GM18867 (cell line): ENCODE measurements around the gene TECPR1.
"Not testable (repeated sequence)": the region's sequence is repeated elsewhere in the genome, so short reads cannot be mapped to it uniquely, and the experiment has no call there.

ENCODE experiments used
- ATAC-seq: cut with Tn5 transposase; IDR thresholded peaks from one replicate; pipeline ENCODE4 v1.9.1; 2021; ENCODE audit warnings: mild to moderate bottlenecking, moderate library complexity; ENCODE audit not compliant: unreplicated experiment

TECPR1 gene

GRCh38 chr7:98227939-98228338 lies 24.1 kb downstream of the TECPR1 start:
- ATAC-seq = no peak

GRCh38 chr7:98225913-98226614 lies 26.0 kb downstream of the TECPR1 start:
- no peak for ATAC-seq

- ATAC-seq = no peak
Observed at GRCh38 chr7:98224701-98225181, 27.3 kb downstream of the TECPR1 start.

- ATAC-seq = no peak
Observed at GRCh38 chr7:98223898-98224700, 27.9 kb downstream of the TECPR1 start.

DNA sequence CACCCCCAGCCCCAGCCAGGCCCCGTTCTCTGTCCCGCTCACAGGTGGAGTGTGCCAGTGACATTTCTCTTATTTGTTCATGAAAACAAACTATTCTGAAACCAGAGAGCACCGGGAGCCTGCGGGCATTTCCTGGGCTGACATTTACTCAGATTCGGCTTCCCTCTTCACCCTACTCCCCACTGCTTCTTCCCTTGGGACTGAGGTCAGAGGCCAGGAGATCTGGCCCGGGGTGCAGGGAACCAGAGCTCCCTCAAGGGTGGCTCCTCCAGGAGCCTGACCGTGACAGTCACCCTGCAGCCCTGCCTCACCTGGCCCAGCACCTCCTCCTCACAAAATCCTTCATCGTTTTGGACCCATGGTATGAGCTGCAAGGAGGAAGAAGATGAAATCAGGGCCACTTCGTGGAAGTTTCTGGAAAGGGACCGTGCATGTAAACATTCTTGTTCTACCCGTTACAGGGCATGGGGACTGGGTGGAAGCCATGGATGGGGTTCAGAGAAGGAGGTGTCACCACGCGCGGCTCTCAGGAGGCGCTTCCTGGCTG lies 28.6 kb downstream of the TECPR1 start:
- no peak for ATAC-seq

- no peak for ATAC-seq
Observed at GRCh38 chr7:98222533-98223195, 29.4 kb downstream of the TECPR1 start.

DNA sequence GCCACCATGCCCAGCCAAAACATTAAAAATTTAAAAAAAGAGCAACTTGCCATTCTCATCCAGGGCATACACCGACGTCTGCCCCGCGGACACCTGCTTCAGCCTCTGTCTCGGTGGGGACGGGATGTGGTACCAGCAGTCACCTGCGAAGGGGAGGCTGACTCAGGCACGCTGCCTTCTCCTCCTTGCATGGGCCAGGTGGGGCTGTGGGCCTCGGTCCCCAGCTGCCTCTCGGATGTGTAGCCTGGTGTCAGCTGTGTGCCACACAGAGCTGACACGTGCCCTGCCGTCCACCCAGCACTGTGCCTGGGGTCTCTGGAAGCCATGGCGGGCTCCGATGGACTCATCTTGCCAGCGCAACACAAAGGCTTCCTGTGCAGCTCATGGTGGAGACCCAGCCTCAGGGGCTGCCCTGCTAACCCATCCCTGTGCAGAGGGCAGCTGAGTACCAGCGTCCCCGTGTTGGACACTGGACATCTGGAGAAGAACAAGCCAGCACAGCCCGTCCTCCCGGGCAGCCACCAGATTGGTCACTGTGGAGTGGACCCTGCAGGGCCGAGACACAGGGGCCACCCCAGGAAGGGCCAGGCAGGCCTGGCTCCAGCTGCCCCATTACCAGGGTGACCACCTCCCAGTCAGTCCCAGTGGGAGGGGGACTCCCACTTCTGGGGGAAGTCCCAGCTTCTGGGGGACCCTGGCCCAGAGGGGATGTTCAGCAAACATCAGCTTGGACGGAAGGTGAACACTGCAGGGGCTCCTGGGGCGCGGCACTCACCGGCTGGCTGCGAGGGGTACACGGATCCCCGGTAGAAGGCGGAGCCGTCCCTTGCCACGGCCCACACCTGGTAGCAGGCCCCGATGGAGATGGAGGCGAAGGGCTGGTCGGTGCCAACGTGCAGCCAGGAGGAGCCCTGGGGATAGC lies 30.2 kb downstream of the TECPR1 start:
- ATAC-seq = no peak

DNA sequence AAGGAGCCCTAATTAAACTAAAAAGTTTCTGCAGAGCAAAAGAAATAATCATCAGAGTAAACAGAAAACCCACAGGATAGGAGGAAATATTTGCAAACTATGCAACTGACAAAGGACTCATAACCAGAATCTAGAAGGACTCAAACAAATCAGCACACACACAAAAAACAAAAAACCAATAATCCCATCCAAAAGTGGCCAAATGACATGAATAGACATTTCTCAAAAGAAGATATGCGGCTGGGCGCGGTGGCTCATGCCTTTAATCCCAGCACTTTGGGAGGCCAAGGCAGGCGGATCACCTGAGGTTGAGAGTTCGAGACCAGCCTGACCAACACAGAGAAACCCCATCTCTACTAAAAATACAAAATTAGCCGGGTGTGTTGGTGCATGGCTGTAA lies 32.6 kb downstream of the TECPR1 start:
- ATAC-seq = not testable (repeated sequence)

GRCh38 chr7:98217623-98218582 lies 34.1 kb downstream of the TECPR1 start:
- ATAC-seq = no peak

DNA sequence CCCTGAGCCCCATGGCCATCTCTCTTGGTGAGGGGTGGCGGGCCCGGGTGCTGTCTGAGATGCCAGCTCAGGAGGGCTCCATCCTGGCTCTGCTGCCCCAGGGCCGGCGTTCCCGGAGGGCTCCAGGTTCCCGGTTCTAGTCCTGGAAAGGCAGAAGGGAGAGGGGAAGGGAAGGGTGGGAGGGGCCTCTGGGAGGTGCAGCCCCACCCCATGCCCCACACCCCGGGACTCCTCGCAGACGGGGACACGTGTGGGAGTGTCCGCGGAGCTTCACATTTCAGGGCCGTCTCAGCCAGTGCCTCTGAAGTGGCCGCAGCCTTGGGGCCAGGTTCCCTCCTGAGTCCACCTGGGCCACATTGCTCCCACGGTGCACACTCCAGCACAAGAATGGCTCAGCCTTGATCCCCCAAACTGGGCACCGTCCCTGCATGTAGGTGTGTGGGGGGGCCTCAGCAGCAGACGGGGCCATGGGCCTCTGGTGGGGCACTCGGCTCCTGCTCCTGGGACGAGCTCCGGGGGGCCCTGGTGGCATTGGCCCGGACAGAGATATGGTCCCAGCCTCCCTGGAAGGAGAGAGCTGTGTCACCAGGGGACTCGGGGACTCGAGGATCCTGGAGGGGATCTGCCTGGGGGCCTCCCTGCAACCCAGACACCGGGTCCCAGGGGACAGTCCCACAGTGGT lies 35.0 kb downstream of the TECPR1 start:
- ATAC-seq = no peak

DNA sequence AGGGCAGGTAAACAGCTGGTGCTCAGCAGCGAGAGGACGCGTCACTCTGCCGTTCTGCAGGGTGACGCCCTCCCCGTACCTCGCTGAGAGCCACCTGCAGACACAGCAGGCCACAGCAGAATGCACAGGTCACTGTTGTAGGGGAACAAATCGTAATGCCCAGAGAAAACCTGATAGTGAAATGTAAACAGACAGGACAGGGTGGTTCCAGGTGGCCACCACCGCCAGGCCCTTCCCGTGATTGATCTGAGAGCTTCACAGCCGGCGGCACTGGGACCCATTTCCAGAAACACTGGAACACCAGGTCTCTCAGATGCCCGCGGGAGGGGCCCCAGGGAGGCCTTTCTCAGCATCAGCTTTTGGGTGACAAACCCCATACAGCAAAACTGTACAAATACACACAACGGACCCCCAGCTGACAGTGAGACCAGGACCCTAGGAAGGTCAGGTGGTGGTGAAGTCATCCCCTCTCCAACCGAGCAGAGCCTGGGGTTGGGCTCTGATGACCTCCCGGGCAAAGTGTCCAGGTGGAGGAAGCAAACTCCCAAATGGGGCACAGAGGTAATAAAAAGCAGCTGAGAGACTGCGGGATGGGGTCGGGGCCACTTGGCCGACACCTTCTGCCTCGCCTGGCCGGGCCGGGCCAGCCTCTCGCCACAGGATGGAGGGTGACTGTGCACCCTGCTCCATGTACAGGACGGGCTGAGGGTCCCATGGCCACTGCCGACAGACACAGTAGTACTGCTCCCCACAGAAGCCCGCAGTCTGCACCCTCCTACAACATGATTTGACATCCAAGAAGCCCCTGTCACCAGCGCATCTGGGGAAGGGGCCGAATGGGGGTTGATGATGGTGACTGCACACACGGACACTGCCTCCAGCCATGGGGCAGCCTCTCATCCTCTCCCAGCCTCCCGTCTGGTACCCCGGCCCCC lies 36.2 kb downstream of the TECPR1 start:
- ATAC-seq = no peak

DNA sequence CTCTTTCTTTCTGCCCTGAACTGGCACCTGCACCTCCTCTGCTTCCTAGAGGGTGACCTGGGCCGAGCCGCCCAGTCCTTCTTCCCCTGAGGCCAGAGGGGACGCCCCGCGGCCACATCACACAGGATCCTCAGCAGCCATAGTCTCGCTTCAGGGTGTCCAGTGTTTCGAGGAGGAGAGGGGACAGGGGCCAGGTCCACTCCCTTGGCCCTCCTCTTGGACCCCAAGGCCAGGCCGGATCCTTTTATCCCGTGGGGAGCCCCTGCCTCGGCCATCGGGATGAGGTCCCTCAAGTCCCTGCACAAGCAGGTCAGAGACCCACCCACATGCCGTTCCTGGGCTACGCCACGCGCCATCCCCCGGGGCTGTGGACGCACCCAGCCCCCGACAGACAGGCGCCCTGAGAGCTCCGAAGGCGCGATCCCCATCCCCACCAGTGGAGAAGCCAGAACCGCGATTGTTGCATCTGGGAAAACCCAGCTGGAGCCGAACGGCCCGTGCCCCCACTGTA lies 37.2 kb downstream of the TECPR1 start:
- ATAC-seq = no peak

- no peak for ATAC-seq
Observed at GRCh38 chr7:98213888-98214810, 37.9 kb downstream of the TECPR1 start.

DNA sequence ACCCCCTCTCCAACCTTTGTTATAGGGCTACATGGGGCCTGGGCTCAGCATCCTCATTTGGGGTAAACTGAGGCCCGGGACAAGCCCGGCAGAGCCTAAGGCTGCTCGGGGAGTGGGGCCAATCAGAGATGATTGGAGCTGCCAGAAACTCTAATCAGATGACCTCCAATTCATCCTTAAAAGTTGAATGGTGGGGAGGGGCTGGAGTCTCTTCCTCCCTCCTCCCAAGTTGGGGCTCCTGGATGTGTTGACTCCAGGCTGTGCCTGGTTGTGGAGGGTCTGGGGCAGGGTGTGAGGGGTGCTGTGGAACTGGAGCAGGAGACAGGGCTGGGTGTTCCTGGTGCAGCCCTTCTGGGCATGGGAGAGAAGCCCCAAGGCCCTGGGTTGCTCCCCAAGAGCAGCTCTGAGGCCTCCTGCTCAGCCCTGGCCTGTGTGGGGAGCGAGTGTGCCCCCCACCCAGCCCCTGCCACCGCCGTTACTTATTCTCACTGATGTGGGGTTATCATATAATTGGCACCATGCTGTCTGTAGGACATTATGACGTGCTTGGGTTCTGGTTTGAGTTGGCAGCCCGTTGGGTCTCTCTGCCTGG lies 38.6 kb downstream of the TECPR1 start:
- ATAC-seq = no peak

DNA sequence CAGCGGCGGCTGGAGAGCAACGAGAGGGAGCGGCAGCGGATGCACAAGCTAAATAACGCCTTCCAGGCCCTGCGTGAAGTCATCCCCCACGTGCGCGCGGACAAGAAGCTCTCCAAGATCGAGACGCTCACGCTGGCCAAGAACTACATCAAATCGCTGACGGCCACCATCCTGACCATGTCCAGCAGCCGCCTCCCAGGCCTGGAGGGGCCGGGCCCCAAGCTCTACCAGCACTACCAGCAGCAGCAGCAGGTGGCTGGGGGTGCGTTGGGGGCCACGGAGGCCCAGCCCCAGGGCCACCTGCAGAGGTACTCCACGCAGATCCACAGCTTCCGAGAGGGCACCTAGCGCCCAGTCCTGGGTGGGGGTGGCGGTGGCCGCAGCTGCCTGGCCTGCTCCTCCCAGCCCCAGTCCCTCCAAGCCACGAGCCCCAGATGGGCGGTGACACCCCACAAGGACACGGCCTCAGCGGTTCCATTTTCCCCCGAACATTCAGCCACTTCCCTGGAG lies 39.4 kb downstream of the TECPR1 start:
- ATAC-seq = no peak
